ENCODE measurements around the gene ZNF219. TPM values are rescaled to one million over a fixed set of nuclear protein-coding genes. Genes with fewer than 3 reads are reported as not detected.

Gene ZNF219
- total and polyA plus RNA-seq, 2 of the 13 experiments (the other 11 are each of a cell fraction or from before 2014, with no cell fraction given), result 34.5 to 36.6 TPM

GRCh38 chr14:21104448-21105060, 6.1 kb upstream of the ZNF219 start (continued):
- TF ChIP-seq, protein P1, sequence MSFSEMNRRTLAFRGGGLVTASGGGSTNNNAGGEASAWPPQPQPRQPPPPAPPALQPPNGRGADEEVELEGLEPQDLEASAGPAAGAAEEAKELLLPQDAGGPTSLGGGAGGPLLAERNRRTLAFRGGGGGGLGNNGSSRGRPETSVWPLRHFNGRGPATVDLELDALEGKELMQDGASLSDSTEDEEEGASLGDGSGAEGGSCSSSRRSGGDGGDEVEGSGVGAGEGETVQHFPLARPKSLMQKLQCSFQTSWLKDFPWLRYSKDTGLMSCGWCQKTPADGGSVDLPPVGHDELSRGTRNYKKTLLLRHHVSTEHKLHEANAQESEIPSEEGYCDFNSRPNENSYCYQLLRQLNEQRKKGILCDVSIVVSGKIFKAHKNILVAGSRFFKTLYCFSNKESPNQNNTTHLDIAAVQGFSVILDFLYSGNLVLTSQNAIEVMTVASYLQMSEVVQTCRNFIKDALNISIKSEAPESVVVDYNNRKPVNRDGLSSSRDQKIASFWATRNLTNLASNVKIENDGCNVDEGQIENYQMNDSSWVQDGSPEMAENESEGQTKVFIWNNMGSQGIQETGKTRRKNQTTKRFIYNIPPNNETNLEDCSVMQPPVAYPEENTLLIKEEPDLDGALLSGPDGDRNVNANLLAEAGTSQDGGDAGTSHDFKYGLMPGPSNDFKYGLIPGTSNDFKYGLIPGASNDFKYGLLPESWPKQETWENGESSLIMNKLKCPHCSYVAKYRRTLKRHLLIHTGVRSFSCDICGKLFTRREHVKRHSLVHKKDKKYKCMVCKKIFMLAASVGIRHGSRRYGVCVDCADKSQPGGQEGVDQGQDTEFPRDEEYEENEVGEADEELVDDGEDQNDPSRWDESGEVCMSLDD (CRISPR knock-in tag; IDR thresholded peaks at IDR 0.05; ENCODE audit: borderline replicate concordance), result no peak
- TF ChIP-seq, protein P2, sequence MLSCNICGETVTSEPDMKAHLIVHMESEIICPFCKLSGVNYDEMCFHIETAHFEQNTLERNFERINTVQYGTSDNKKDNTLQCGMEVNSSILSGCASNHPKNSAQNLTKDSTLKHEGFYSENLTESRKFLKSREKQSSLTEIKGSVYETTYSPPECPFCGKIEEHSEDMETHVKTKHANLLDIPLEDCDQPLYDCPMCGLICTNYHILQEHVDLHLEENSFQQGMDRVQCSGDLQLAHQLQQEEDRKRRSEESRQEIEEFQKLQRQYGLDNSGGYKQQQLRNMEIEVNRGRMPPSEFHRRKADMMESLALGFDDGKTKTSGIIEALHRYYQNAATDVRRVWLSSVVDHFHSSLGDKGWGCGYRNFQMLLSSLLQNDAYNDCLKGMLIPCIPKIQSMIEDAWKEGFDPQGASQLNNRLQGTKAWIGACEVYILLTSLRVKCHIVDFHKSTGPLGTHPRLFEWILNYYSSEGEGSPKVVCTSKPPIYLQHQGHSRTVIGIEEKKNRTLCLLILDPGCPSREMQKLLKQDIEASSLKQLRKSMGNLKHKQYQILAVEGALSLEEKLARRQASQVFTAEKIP (CRISPR knock-in tag; IDR thresholded peaks at IDR 0.05; ENCODE audit: borderline replicate concordance), result no peak
- TF ChIP-seq ZNF460 (CRISPR knock-in tag; IDR thresholded peaks at IDR 0.05; ENCODE audit: borderline replicate concordance), result no peak
- TF ChIP-seq SOX6 (IDR thresholded peaks at IDR 0.05), result no peak
- 0 out of 2 replicates have a peak, but pooled peaks have one; percentile 1 for TF ChIP-seq SOX6 (CRISPR knock-in tag; IDR thresholded peaks at IDR 0.05)
- TF ChIP-seq ZNF782 (CRISPR knock-in tag; IDR thresholded peaks at IDR 0.05; ENCODE audit: borderline replicate concordance), result no peak
- TF ChIP-seq RFXANK (CRISPR knock-in tag; IDR thresholded peaks at IDR 0.05), result no peak
- no peak; the same call in 1 of the 2 replicates for TF ChIP-seq ZNF629 (CRISPR knock-in tag; conservative IDR thresholded peaks at IDR 0.05)
- TF ChIP-seq POLR2G (IDR thresholded peaks at IDR 0.05; ENCODE audit: low read depth, low read length), result no peak
- no peak for TF ChIP-seq ZFP36 (IDR thresholded peaks at IDR 0.05; ENCODE audit: borderline replicate concordance, low read depth, low read length, partially characterized antibody)
- no peak for TF ChIP-seq ZNF790 (CRISPR knock-in tag; IDR thresholded peaks at IDR 0.05; ENCODE audit: borderline replicate concordance)
- TF ChIP-seq HOXA7 (CRISPR knock-in tag; IDR thresholded peaks at IDR 0.05), result no peak
- no peak for TF ChIP-seq XBP1 (CRISPR knock-in tag; IDR thresholded peaks at IDR 0.05)
- peak; percentile 49; the same call in 1 of the 2 replicates for TF ChIP-seq MXD4 (CRISPR knock-in tag; IDR thresholded peaks at IDR 0.05)
- no peak for TF ChIP-seq ZNF567 (CRISPR knock-in tag; IDR thresholded peaks at IDR 0.05; ENCODE audit: borderline replicate concordance)
- TF ChIP-seq MTERF4 (CRISPR knock-in tag; IDR thresholded peaks at IDR 0.05), result no peak; the same call in none of the 2 replicates
- no peak for TF ChIP-seq NKX3-1 (CRISPR knock-in tag; IDR thresholded peaks at IDR 0.05)
- no peak for TF ChIP-seq ZNF510 (CRISPR knock-in tag; IDR thresholded peaks at IDR 0.05; ENCODE audit: low read depth)
- no peak for TF ChIP-seq ZNF280D (CRISPR knock-in tag; IDR thresholded peaks at IDR 0.05)
- no peak for TF ChIP-seq RORA (CRISPR knock-in tag; IDR thresholded peaks at IDR 0.05)
- TF ChIP-seq MYNN (CRISPR knock-in tag; IDR thresholded peaks at IDR 0.05; ENCODE audit: low read depth), result no peak
- TF ChIP-seq KDM2A (CRISPR knock-in tag; IDR thresholded peaks at IDR 0.05; ENCODE audit: borderline replicate concordance, low read depth), result peak; percentile 74; the same call in 1 of the 2 replicates
- no peak for TF ChIP-seq NFYB (CRISPR knock-in tag; IDR thresholded peaks at IDR 0.05)

Measured in HepG2 (cell line).